ENCODE data around the gene LGI2. TPM values are rescaled to one million over a fixed set of nuclear protein-coding genes. Genes with fewer than 3 reads are reported as not detected.
A peak's percentile ranks its signal among the peaks of the same experiment; 100 is the strongest.

LGI2 gene
- total and polyA plus RNA-seq, 2 of the 8 experiments (the other 6 are each of a cell fraction or from before 2014, with no cell fraction given) = 2.3 to 4.0 TPM

- TF ChIP-seq HDAC2 (IDR thresholded peaks at IDR 0.05; ENCODE audit: borderline replicate concordance in 1 of 2, low read depth in 2 of 2, low read length in 2 of 2) (peak in 1 of 2 experiments; percentile 91; a peak in 2 of 4 replicates), HDAC6 (IDR thresholded peaks at IDR 0.05; ENCODE audit: low read depth, low read length) (no peak), TCF12 (IDR thresholded peaks at IDR 0.05; ENCODE audit: low read depth, low read length) (peak; percentile 75; the same call in 1 of the 2 replicates), RAD21 (IDR thresholded peaks at IDR 0.05 in 1 of 2, conservative IDR thresholded peaks at IDR 0.05 in 1 of 2; ENCODE audit: low read depth in 2 of 2, low read length in 2 of 2) (peak; percentile 94 to 97), FOSL1 (IDR thresholded peaks at IDR 0.05; ENCODE audit: insufficient read depth, low read depth, low read length) (no peak), ASH2L (IDR thresholded peaks at IDR 0.05; ENCODE audit: low read length) (no peak)
Measured at GRCh38 chr4:24988776-24989175, 42.0 kb downstream of the LGI2 start (continued).

All from H1 (cell line).